ENCODE results near the gene ZFAND4. TPM values are rescaled to one million over a fixed set of nuclear protein-coding genes. Genes with fewer than 3 reads are reported as not detected.
"Not testable (repeated sequence)": the region's sequence is repeated elsewhere in the genome, so short reads cannot be mapped to it uniquely, and the experiment has no call there.

The ZFAND4 gene
- total and polyA plus RNA-seq, 2 experiments from 2014 or later = 7.4 to 30.3 TPM

- H3K4me3 Mint-ChIP-seq; H3F3A ChIP-seq (replicated peaks; ENCODE audit: low read depth); H2AFZ ChIP-seq; H3K27me3 Mint-ChIP-seq (ENCODE audit: insufficient read depth, low read depth, poor library complexity); H3K9me2 ChIP-seq (ENCODE audit: insufficient read depth); H4K20me1 ChIP-seq (replicated peaks; ENCODE audit: insufficient read depth); H3K27me3 ChIP-seq (ENCODE audit: insufficient read depth); H3K27ac Mint-ChIP-seq; H3K36me3 ChIP-seq (ENCODE audit: insufficient read depth): not testable (repeated sequence)
- H3K27ac ChIP-seq (ENCODE audit: low read depth) = peak overlapping the region; percentile 80
- H3K4me1 ChIP-seq (ENCODE audit: insufficient read depth) = peaks cover 46% of the 10 kb centered on the region
- peak; percentile 75 for DNase-seq (ENCODE audit: low spot score)
- peak overlapping the region; percentile 67 for H3K4me2 ChIP-seq
- TF ChIP-seq NANOG (IDR thresholded peaks at IDR 0.05; ENCODE audit: borderline replicate concordance) = peak; percentile 87
- H3K4me3 ChIP-seq = peak overlapping the region; percentile 15; the same call in 1 of the 2 replicates
- ATAC-seq = peak; percentile 85
- H3K79me2 ChIP-seq (replicated peaks; ENCODE audit: insufficient read depth) = peaks cover 23% of the 10 kb centered on the region
- peaks cover 14% of the 10 kb centered on the region for H3K4me1 Mint-ChIP-seq
- peaks cover 14% of the 10 kb centered on the region for H3K9me3 Mint-ChIP-seq
- peaks cover 13% of the 10 kb centered on the region for H3K36me3 Mint-ChIP-seq (ENCODE audit: low read depth)
Measured at GRCh38 chr10:45575032-45575761, 97.4 kb downstream of the ZFAND4 start.

- ATAC-seq (no peak), DNase-seq (ENCODE audit: low spot score) (no peak)
- peaks cover 28% of the 10 kb centered on the region for H3K4me1 ChIP-seq (ENCODE audit: insufficient read depth)
- no peaks in the 10 kb centered on the region for H3K9me2 ChIP-seq (ENCODE audit: insufficient read depth)
- H3K27ac ChIP-seq (ENCODE audit: low read depth) = no peak overlapping the region
- H3K79me2 ChIP-seq (replicated peaks; ENCODE audit: insufficient read depth) = peaks cover 19% of the 10 kb centered on the region
- H3K36me3 ChIP-seq (ENCODE audit: insufficient read depth) = no peaks in the 10 kb centered on the region
- H3K9me3 Mint-ChIP-seq = peaks cover 14% of the 10 kb centered on the region
- peaks cover 14% of the 10 kb centered on the region for H3K4me1 Mint-ChIP-seq
- H3K4me3 ChIP-seq = no peak overlapping the region
- H4K20me1 ChIP-seq (replicated peaks; ENCODE audit: insufficient read depth) = no peaks in the 10 kb centered on the region
- no peak overlapping the region for H3K4me2 ChIP-seq
- no peaks in the 10 kb centered on the region for H3K27me3 Mint-ChIP-seq (ENCODE audit: insufficient read depth, low read depth, poor library complexity)
- no peaks in the 10 kb centered on the region for H3K27me3 ChIP-seq (ENCODE audit: insufficient read depth)
- no peak overlapping the region for H2AFZ ChIP-seq
- no peaks in the 10 kb centered on the region for H3F3A ChIP-seq (replicated peaks; ENCODE audit: low read depth)
- peaks cover 18% of the 10 kb centered on the region for H3K36me3 Mint-ChIP-seq (ENCODE audit: low read depth)
- TF ChIP-seq EZH2phosphoT487 (IDR thresholded peaks at IDR 0.05; ENCODE audit: unreplicated experiment) (no peak), ZNF462 (CRISPR knock-in tag; IDR thresholded peaks at IDR 0.05) (no peak), CREB1 (CRISPR knock-in tag; IDR thresholded peaks at IDR 0.05; ENCODE audit: low read depth) (no peak), ZNF114 (CRISPR knock-in tag; IDR thresholded peaks at IDR 0.05) (no peak)
- no peak overlapping the region for H3K4me3 Mint-ChIP-seq
- no peak overlapping the region for H3K27ac Mint-ChIP-seq
Measured at GRCh38 chr10:45569471-45569870, 103.1 kb downstream of the ZFAND4 start.
